Measurements from ENCODE around the gene MNX1.
A peak's percentile ranks its signal among the peaks of the same experiment; 100 is the strongest.

Gene MNX1

DNA sequence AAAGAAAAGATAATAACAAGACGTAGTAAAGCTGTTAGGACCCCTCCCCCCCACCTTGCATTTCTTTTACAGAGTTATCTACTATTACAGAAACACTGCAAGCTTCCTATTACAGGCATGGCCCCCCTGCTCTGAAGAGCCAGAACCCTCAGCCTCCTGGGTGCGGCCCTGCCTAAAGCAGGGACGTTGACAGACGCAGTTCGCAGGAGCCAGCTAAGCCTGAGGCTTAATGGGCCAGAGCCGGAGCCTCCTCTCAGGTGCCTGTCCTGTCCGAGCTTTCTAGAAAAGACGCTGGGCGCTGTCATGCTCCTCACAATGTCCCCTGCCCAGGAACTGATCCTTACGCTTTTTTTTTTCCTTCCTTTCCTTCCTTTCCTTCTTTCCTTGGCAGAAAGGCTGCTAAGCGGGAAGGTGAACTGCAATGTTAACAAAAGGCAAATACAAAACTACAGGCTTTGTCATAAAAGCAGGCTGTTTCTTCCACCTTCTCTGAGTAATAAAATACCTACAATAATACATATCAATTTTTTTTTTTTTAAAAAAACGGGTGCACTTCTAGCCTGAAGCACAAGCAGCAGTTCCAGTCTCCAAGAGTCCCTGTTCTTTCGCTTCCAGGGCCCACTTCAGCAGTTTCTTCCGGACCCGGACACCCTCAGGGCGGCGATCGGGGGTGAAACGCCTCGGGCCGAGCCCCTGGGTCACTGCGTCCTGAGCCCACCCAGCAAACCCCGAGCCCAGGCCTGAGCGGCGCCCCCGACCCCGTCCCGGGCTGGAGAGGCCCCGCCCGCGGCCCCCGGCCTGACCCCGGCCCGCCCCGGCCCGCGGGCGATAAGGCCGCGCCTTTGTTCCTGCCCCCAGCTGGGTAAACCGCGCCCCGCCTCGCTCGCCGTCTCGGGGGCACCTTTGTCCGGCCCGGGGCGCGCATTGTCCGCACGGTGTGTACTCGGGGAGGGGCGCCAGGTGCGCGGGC is 11.2 kb downstream of the MNX1 start:
- no peak for TF ChIP-seq CTCF (IDR thresholded peaks at IDR 0.05; ENCODE audit: low read depth, low read length, missing control alignments)
- in situ Hi-C loops (cut with HindIII; ENCODE audit: low sequenced_read_pairs) = no loop called here
- DNase-seq (ENCODE audit: low read depth) = no peak
- peak overlapping the region; percentile 9 for H3K4me3 ChIP-seq (ENCODE audit: low read depth, low read length)

DNA sequence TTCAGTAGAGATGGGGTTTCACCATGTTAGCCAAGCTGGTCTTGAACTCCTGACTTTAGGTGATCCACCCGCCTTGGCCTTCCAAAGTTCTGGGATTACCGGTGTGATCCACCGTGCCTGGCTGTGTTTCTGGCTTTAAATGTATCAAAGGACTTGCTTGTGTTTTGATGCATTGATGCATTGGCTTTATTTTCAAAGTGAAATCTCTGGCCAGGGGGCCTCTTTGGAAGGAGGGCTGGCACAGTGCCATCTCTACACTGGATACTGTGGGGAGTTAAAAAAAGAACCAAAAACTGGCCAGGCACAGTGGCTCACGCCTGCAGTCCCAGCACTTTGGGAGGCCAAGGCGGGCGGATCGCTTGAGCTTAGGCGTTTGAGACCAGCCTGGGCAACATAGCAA is 16.0 kb downstream of the MNX1 start:
- no peak for TF ChIP-seq CTCF (IDR thresholded peaks at IDR 0.05; ENCODE audit: low read depth, low read length, missing control alignments)

DNA sequence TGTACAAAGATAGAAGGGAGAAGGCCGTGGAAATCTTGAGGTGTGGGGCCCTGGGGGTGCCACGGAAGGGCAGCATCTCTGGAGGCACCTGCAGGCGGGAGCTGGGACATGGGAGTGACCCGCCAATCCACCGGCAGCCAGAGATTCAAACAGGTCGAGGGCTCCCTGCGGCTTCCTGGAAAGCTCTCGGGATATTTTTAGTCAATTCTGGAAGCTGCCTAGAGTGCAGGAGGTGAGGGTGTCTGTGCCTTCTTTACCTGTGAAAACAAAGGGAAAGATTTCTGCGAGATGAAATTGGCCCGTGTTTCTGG is 16.6 kb downstream of the MNX1 start:
- DNase-seq (ENCODE audit: low read depth) = no peak
- no peak overlapping the region for H3K4me3 ChIP-seq (ENCODE audit: low read depth, low read length)
- in situ Hi-C loops (cut with HindIII; ENCODE audit: low sequenced_read_pairs) = no loop called here
- no peak for TF ChIP-seq CTCF (IDR thresholded peaks at IDR 0.05; ENCODE audit: low read depth, low read length, missing control alignments)

More for the DNA sequence above, 16.0 kb downstream of the MNX1 start:
- in situ Hi-C loops (cut with HindIII; ENCODE audit: low sequenced_read_pairs) = no loop called here
- DNase-seq (ENCODE audit: low read depth) = no peak
- no peak overlapping the region for H3K4me3 ChIP-seq (ENCODE audit: low read depth, low read length)

- DNase-seq (ENCODE audit: low read depth) = no peak
- TF ChIP-seq CTCF (IDR thresholded peaks at IDR 0.05; ENCODE audit: low read depth, low read length, missing control alignments) = no peak
- in situ Hi-C loops (cut with HindIII; ENCODE audit: low sequenced_read_pairs) = no loop called here
- H3K4me3 ChIP-seq (ENCODE audit: low read depth, low read length) = no peak overlapping the region
These were observed 17.2 kb downstream of the MNX1 start for GRCh38 chr7:156993021-156993924.

- in situ Hi-C loops (cut with HindIII; ENCODE audit: low sequenced_read_pairs) = no loop called here
- no peak overlapping the region for H3K4me3 ChIP-seq (ENCODE audit: low read depth, low read length)
- no peak for TF ChIP-seq CTCF (IDR thresholded peaks at IDR 0.05; ENCODE audit: low read depth, low read length, missing control alignments)
- no peak for DNase-seq (ENCODE audit: low read depth)
These were observed 20.5 kb downstream of the MNX1 start for GRCh38 chr7:156989766-156990535.
